Measurements from ENCODE around the gene NMNAT1.

DNA sequence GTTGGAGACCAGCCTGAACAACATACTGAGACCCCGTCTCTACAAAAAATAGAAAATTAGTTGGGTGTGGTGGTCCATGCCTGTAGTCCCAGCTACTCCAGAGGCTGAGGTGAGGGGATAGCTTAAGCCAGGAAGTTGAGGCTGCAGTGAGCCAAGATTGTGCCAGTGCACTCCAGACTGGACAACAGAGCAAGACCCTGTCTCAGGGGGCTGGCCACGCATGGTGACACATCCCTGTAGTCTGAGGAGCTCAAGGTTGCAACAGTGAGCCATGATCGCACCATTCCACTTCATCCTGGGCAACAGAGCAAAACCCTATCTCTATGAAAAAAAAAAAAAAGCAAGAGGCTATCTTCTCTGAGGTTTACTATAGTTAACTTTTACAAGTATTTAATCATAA, 76.8 kb downstream of the NMNAT1 start:
- TF ChIP-seq, protein P1, sequence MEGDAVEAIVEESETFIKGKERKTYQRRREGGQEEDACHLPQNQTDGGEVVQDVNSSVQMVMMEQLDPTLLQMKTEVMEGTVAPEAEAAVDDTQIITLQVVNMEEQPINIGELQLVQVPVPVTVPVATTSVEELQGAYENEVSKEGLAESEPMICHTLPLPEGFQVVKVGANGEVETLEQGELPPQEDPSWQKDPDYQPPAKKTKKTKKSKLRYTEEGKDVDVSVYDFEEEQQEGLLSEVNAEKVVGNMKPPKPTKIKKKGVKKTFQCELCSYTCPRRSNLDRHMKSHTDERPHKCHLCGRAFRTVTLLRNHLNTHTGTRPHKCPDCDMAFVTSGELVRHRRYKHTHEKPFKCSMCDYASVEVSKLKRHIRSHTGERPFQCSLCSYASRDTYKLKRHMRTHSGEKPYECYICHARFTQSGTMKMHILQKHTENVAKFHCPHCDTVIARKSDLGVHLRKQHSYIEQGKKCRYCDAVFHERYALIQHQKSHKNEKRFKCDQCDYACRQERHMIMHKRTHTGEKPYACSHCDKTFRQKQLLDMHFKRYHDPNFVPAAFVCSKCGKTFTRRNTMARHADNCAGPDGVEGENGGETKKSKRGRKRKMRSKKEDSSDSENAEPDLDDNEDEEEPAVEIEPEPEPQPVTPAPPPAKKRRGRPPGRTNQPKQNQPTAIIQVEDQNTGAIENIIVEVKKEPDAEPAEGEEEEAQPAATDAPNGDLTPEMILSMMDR (IDR thresholded peaks at IDR 0.05 in 4 of 5, conservative IDR thresholded peaks at IDR 0.05 in 1 of 5) = no peak
- no peak for TF ChIP-seq POLR2A (IDR thresholded peaks at IDR 0.05)

Data from gastrocnemius medialis (tissue), 4 donors.